Erythroblast (primary cell): ENCODE data around the gene WDR1.
"Not testable (repeated sequence)": the region's sequence is repeated elsewhere in the genome, so short reads cannot be mapped to it uniquely, and the experiment has no call there.

Experiments used
- DNase-seq, 2 experiments: peaks; one replicate each; lab custom pipeline; 2025; lab: John Stamatoyannopoulos, UW
- GATA1 ChIP-seq: IDR thresholded peaks from 2 replicates; pipeline ENCODE4 v1.6.1; 2011; ENCODE audit warnings: low read depth, mild to moderate bottlenecking, control low read depth, low read length, moderate library complexity
- POLR2A ChIP-seq: IDR thresholded peaks from 2 replicates; pipeline ENCODE4 v1.6.1; 2011; ENCODE audit warnings: mild to moderate bottlenecking, low read length

The WDR1 gene

DNA sequence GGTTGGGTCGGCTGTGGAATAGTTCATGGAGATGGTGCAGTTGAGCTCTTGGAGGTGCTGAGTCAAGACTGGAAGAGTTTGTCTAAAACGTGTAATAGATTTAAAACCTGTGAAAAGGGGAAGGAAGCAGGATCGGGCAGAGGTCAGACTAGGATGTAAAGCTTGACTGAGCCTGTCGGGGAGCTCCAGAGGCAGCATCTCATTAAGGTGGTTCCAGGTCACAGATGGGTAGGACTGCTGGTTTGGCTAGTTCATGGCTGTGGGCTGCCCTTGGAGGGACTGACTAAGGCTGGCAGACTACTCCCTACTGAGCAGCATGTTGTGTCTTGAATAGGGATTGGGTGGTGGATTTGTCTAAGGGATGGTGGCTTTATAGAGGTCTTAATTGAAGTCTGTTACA, 28.4 kb upstream of the WDR1 start:
- no peak for TF ChIP-seq GATA1
- TF ChIP-seq POLR2A, result no peak
- no peak for DNase-seq

DNA sequence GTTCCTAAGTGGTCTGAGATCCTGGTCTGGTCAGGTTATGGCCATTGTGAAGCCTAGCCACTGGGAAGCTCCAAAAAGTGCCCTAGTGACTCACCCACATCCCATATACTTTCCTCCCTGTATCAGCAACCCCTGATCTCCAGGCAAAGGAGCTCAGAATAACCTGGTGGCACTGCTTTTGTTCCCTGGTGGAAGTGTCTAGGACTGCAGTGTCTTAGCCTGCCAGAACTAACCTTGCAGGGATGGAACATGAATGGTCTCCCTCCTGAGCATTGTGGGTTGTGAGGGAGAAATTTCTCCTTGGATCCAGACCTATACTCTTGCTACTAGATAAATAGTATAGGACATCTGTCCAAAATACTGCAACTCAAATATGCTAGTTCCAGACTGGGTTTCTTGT, 27.9 kb upstream of the WDR1 start:
- TF ChIP-seq GATA1 (no peak), POLR2A (no peak)
- DNase-seq, result no peak

DNA sequence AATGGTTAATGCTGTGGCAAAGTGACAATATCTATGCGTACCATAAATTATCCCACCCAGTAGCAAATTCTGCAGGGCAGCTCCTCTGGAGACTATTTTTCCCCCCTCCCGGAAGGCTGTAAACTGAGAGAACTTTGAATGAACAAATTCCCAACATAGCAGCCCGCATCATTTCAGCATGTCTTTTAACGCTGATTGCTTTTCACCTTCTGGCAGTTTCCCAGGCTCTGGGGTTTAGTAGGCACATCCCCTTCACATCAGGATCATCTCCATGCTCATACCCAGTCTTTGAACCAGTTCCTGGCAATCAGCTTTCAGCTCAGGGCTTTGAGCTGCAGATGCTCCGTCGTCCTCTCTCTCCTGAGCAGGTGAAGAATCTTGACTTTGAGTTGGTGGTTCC, 26.6 kb upstream of the WDR1 start:
- TF ChIP-seq POLR2A (no peak), GATA1 (no peak)

DNA sequence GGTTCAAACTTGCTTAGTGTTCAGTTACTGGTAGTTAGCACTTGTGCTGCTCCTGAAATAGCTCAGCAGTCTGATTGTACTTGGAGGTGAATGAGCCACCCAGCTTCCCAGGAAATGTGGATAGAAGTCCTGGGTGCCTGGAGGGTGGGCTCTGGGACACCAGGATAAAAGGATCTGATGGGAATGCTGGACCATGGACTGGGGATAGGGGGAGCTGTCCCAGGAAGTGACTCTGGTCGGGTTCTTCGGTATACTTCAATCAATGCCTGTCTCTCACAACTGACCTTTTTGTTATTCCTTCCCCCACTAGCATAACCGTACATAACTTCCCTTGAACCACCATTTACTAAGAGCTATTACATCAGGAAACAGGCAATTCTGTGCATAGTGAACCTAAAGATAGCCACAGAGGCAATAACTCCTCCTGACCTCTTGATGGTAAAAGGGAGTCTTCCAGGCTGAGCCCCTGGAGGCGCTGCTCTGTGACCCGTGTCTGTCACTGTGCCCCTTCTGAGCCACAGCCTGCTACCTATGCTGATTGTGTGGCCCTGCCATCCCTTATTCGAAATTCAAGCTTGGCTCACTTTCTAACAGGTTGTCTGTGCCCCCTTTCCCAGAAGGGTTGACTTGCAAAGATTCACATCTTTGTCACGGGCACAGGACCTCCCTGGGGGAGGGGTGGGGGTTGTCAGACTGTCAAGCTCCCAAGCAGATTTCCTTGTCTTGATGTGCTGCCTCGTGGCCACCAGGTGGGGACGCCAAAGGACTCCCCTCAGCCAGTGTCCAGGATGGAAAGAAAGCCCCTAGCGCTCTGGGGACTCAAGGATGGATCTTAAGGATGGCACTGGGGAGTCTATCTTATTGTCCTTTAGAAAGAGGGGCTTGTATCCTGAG, 24.5 kb upstream of the WDR1 start:
- no peak for DNase-seq
- TF ChIP-seq POLR2A (no peak), GATA1 (no peak)

More for the DNA sequence above, 26.6 kb upstream of the WDR1 start:
- DNase-seq, result no peak

DNA sequence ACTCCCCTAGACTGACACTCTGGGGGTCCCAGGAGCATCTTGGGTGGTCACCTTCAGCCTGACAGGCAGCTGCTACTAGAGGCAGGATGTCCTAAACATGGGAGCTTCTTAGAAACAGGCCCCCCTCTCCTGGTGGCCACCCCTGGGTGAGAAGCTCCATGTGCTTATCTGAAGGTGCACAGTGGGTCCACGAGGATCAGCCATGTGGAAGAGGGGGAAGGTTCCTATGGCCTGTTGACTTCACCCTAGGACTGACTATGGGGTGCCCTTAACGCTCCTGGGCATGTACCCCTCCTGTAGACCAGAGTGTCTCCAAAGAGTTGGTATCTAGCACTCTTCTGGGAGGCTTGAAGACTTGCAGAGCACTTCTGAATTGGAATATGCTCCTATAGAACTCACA, 22.9 kb upstream of the WDR1 start:
- DNase-seq, result no peak
- TF ChIP-seq POLR2A, result no peak
- TF ChIP-seq GATA1, result no peak

DNA sequence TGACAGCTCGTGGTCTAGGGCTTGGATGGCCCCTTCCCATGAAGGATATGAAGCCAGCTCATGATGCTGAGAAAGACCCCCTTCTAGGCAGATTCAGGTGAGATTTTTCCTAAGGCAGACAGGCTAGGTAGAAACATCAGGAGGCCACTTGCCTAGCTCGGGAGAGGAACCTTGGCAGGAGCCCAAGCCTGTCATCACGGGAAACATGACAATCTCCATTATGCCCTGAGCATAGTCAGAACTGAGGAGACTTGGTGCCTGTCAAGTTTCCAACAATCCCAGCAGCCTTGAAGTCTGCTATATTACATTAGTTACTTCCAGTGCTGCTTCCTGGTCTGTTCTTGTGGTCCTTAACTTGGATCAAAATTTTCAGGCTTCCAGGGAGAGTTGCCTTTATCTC, 18.7 kb upstream of the WDR1 start:
- no peak for DNase-seq
- TF ChIP-seq POLR2A (no peak), GATA1 (no peak)

DNA sequence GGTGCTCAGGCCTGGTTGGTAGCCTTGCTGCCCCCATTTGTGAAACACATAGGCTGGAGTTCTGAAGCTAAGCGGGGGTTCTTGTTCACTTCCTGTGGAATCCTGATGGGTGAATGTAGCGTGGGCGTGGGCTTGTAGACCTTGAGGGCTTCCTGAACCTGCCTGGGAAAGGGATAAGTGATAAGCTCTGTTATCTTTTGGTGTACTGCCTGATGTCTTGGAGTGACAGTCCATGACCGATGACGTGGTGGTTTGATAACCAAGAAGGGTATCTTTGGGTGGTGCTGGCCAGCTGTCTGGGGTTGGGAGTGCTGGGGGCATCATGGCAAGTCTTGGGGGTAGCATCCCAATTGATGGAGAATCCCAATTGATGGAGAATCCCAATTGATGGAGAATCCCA, 17.5 kb upstream of the WDR1 start:
- TF ChIP-seq GATA1 (no peak), POLR2A (no peak)
- DNase-seq, result peak in 1 of 2 experiments; percentile 22

DNA sequence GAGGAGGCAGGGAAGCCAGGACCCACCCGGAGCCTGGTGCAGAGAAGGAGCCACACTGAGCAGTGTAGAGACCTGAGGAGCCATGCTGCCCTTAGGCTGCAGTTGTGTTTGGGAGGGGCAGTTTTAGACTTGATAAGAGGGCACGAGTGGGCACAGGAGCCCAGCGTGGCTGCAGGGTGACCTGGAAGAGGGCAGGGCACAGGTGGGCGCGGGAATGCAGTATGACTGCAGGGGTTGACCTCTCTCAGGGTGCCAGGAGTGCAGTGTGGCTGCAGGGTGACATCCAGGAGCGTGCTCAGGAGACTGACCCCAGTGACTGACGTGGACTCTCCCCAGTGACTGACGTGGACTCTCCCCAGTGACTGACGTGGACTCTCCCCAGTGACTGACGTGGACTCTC, 14.6 kb upstream of the WDR1 start:
- TF ChIP-seq POLR2A (no peak), GATA1 (no peak)
- no peak for DNase-seq

DNA sequence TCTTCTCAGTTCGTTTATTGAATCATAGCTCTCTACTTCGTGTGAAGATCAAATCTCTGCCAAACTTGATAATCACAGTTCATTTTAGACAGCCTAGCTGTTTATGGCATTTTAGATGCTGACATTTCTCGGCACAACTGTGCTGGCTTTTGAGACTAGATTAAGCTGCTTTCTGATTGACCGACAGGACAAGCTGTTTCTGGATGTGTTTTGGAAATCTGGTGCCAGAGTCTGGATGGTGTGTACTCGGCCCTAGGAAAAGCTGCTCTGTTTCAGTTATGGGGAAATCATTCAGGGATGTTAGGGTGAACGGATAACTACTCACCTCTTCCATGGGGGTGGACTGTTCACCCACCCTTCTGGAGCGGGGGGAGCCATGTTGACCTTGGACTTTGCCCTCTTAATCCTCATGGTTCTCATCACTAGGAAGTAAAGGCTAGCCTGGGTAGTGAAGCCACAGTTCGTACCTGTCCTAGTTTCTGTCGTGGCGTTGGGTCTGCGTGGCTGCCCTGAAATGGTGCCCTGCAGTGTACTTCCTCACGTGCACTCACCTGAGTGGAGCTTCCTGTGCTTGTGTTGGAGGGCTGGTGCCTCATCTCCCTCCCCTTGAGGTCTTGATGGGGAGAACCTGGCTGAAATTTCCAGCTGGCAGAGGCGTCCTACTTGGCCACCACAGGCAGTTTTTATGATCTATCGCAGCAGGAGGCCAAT, 13.7 kb upstream of the WDR1 start:
- TF ChIP-seq POLR2A (no peak), GATA1 (no peak)
- DNase-seq, result no peak

DNA sequence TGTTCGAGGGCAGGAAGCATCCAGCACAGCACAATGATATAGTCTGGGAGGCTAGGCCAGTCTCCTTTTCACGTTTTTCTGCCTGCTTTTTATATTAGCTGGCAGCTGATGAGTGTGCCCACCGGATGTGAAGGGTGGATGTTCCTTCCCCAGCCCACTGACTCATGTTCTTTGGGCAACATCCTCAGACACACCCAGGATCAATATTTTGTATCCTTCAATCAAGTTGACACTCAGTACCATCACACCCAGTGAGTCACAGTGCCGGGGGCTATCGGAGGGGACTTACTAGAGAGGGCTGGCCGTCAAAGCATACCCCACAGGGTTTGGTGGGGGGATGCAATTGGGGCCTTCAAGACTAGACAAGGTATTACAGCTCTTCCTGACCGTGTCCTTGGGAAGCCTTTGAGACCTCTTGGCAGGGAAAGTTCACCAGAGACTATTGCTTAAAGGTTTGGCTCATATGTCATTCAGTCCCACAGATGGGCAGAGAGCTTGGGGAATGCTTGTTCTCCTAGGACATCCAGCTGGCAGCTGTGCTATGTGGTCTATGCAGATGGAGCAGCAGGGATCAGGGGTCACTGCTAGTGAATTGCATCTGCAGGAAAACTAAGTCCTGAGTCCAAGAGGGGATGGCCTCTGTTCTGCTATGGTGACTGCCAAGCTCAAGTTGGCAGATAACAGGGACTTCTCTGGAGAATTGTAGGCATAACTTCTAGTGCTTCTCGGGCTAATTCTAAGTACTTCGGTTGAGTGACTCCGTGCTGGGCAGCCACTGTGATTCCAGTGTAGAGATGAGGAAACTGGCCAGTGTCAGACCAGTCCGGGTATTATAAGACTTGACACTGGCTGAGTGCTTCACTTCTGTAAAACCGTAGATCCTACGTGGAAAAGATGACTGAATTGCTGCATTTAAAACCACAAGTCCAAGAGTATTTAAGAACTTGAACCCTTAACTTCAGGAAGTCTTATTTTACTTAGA, 12.9 kb upstream of the WDR1 start:
- TF ChIP-seq POLR2A (no peak), GATA1 (no peak)
- DNase-seq, result no peak

DNA sequence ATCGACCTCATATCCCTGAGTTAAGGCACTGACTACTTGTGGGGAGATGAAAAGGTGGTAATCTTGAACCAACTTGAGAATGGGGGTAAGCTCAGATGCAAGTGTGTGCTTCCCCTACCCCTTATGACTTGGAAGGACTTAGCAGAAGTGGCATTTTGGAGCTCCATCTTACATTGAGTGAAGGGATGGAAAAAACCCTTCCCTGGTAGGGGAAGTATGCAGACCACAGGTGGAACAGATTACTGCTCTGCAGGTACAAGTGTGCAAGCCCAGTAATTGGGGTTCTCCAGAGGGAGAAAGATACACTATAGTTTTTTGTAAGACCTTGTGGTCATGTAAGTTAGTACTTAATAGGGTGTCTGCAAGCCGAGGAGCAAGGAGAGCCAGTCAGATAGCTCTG, 12.2 kb upstream of the WDR1 start:
- no peak for DNase-seq
- TF ChIP-seq POLR2A (no peak), GATA1 (no peak)

DNA sequence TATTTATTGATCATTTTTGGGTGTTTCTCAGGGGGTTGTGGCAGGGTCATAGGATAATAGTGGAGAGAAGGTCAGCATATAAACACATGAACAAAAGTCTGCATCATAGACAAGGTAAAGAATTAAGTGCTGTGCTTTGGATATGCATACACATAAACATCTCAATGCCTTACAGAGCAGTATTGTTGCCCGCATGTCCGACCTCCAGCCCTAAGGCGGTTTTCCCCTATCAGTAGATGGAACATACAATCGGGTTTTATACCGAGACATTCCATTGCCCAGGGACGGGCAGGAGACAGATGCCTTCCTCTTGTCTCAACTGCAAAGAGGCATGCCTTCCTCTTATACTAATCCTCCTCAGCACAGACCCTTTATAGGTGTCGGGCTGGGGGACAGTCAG, 10.9 kb upstream of the WDR1 start:
- not testable (repeated sequence) for DNase-seq

DNA sequence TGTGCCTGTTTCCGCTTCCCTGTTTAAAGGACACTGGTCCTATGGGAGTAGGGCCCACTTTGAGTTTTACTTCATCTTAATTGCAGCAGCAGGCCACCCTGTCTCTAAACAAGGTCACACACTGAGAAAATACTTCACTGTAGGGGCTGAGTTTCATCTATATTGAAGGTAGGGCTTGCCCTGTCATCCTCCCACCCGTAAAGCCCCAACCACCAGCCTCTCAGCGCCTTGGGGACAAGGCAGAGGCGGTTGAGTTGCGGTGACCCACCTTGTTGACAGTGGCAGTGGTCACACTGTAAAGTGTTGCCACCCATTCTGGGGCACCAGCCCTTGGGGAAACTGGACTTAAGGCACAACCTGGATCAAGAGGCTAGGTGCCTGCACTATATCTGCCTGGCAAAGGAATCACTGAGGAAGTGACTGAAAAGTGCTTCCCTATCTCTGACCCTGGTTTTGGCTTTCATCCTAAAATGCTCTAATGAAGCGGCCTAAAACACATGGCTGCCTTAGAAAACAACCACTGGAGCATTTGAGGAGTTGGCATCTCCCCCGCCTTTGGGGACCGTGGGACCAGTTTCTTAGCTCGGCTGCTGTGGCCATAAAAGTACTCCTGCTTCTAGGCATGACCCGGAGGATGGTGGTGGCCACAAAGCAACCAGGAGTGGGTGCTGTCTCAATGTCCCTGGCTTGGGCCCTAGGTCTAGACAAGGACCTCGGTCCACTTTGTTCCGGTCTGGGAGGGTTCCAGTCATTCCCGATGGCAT, 7.8 kb upstream of the WDR1 start:
- DNase-seq, result no peak
- TF ChIP-seq POLR2A (no peak), GATA1 (no peak)
